GM12892 (cell line): Measurements from ENCODE around the gene ATRNL1.

Experiments used
- POLR2A ChIP-seq: IDR thresholded peaks from 2 replicates; pipeline ENCODE4 v1.6.1; 2011; ENCODE audit warnings: low read depth, low read length, control low read depth
- POLR2AphosphoS5 ChIP-seq: IDR thresholded peaks from 2 replicates; pipeline ENCODE4 v1.6.1; 2011; ENCODE audit warnings: low read depth, low read length, control low read depth

DNA sequence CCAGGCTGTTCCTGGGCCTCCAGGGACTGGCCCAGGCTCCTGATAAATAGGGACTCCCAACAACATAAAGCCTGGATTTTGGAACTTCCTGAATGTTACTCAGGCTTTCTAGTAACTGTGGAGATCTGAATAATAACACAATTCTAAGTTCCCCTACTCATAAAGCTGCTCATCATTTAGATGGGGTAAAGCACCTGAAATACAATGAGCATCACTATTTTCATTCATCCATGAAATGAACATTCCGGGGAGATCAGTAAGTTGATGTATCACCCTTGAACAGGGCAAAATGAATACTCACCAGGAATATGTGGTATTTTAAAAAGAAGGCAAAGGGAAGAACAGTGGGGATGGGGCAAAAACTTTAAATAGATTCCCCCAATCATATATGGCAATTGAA, 48.3 kb upstream of the ATRNL1 start:
- no peak for TF ChIP-seq POLR2AphosphoS5
- no peak for TF ChIP-seq POLR2A
